PFSK-1 (cell line): Measurements from ENCODE around the gene S1PR3.

Experiments used
- FOXP2 ChIP-seq: optimal IDR thresholded peaks from 2 replicates; pipeline ENCODE3; 2011; ENCODE audit warnings: borderline replicate concordance, control low read depth, inconsistent platforms; ENCODE audit not compliant: insufficient read depth; ENCODE audit errors: extremely low read length, extremely low read depth
- POLR2AphosphoS5 ChIP-seq: IDR thresholded peaks from 2 replicates; pipeline ENCODE4 v1.6.1; 2012; ENCODE audit warnings: low read depth, mild to moderate bottlenecking, control low read depth, low read length, moderate library complexity
- REST ChIP-seq, 2 experiments: IDR thresholded peaks; 2 replicates each; pipeline versions ENCODE4 v1.6.1 to v1.8.0; 2011 to 2012; ENCODE audit warnings: low read depth in 2 of 2, low read length in 2 of 2, control low read depth in 1 of 2, inconsistent platforms in 1 of 2, mild to moderate bottlenecking in 1 of 2, moderate library complexity in 1 of 2; ENCODE audit not compliant: insufficient read depth in 1 of 2
- SIN3A ChIP-seq: IDR thresholded peaks from 2 replicates; pipeline ENCODE4 v1.6.1; 2012; ENCODE audit warnings: mild to moderate bottlenecking, low read length, moderate library complexity, borderline replicate concordance; ENCODE audit not compliant: insufficient read depth
- TAF1 ChIP-seq: IDR thresholded peaks from 2 replicates; pipeline ENCODE4 v1.6.1; 2012; ENCODE audit warnings: low read length, control low read depth, borderline replicate concordance; ENCODE audit not compliant: insufficient read depth

S1PR3 gene

GRCh38 chr9:88974641-88975040 lies 16.6 kb upstream of the S1PR3 start:
- TF ChIP-seq SIN3A (no peak), FOXP2 (no peak), POLR2AphosphoS5 (no peak), TAF1 (no peak), REST (IDR thresholded peaks at IDR 0.05; ENCODE audit: insufficient read depth in 1 of 2, low read depth in 2 of 2, low read length in 2 of 2) (no peak)

GRCh38 chr9:88975966-88976889 lies 15.0 kb upstream of the S1PR3 start:
- no peak for TF ChIP-seq TAF1
- TF ChIP-seq REST (IDR thresholded peaks at IDR 0.05; ENCODE audit: insufficient read depth in 1 of 2, low read depth in 2 of 2, low read length in 2 of 2): no peak
- TF ChIP-seq SIN3A: no peak
- TF ChIP-seq FOXP2: no peak
- no peak for TF ChIP-seq POLR2AphosphoS5

GRCh38 chr9:88976890-88977257 lies 14.4 kb upstream of the S1PR3 start:
- TF ChIP-seq REST (IDR thresholded peaks at IDR 0.05; ENCODE audit: insufficient read depth in 1 of 2, low read depth in 2 of 2, low read length in 2 of 2) (no peak), TAF1 (no peak), SIN3A (no peak), POLR2AphosphoS5 (no peak), FOXP2 (no peak)

GRCh38 chr9:88978034-88978433 lies 13.2 kb upstream of the S1PR3 start:
- TF ChIP-seq FOXP2 (no peak), POLR2AphosphoS5 (no peak), TAF1 (no peak), SIN3A (no peak), REST (IDR thresholded peaks at IDR 0.05; ENCODE audit: insufficient read depth in 1 of 2, low read depth in 2 of 2, low read length in 2 of 2) (no peak)
